GM19193 (cell line): ENCODE measurements around the gene APOA1.

ENCODE experiments used
- POLR2A ChIP-seq: IDR thresholded peaks from 4 replicates; pipeline ENCODE4 v1.6.1; 2011; ENCODE audit not compliant: insufficient read depth, insufficient read length; ENCODE audit errors: extremely low read depth

APOA1 gene

DNA sequence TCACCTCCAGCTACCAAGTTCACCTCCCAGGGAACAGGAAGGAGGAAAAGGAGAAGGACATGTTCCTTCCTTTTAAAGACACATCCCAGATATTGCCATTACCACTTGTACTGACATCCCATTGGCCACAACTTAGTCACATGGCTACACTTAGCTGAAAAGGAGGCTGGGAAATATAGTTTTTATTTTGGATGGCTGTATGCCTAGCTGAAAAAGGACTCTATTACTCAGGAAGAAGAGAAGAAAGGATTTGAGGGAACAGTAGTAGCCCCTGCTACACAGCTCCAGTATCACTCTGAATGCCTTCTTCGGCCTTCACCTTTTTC lies 43.7 kb downstream of the APOA1 start:
- no peak for TF ChIP-seq POLR2A

DNA sequence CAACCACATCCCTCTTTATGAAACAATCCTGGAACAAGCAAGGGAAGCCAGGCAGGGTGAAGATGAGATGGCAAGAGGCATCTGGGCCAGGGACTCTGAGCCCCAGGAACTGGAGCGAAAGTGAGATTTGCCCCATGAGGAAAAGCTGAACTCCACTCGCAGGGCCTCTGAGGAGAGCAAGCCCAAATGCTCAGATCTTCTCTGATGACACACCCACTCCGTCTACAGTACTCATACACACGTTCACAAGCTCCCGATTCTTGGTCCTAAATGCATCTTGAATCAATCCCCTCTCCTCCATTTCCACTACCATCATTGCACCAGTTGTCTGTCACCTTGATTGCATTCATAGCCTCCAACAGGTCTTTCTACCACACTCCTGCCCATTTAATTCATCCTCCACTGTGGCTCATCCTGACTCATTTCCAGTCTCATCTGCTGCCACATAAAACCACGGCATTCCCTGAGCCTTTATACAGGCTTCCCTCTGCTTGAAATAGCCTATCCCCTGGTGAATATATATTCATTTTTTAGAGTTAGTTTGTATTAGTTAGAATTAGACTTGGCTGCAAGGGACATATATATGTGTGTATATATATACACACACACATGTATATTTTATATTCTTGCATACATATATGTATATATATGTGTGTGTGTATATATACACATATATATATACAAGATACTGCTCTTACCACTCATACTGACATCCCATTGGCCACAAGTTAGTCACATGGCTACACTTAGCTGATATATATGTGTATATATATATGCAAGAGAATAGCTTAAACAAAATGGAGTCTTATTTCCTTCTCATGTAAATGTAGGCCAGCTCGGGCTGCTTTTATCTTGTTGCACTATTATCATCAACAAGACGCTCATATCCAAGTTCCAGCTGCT lies 44.3 kb downstream of the APOA1 start:
- TF ChIP-seq POLR2A = no peak

DNA sequence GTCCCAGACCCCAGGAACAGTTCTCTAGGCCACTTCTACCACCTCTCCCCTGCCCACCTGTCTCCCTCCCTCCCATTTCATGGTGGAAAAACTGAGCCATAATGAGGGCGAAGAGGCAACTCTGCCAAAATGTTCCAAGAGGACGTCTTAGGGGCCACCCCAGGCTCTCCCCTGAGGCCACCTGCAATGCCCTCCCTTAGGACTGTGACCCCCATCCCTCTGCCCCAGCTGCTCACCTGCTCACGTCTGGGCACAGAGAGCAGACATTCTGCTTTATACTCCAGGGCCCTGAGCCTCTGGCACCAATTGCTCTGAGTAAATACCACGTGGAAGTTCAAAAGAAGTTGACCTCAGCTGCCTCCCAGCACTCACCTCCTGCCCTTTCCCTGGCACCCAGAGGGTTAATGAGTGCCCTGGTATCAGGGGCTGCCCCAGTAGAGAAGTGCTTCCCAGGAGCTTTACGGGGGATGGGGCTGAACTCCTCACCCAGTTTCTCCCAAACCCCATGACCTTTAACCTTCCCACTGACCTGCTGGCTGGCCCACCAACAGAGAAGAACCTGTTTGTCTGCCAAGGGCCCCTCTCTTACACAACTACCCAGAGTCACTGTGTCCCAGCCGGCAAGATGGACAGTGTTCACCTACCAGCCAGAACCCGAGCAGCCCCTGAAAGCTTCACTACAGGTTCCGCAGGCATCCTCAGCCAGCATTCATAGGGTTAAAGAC lies 45.1 kb downstream of the APOA1 start:
- no peak for TF ChIP-seq POLR2A

DNA sequence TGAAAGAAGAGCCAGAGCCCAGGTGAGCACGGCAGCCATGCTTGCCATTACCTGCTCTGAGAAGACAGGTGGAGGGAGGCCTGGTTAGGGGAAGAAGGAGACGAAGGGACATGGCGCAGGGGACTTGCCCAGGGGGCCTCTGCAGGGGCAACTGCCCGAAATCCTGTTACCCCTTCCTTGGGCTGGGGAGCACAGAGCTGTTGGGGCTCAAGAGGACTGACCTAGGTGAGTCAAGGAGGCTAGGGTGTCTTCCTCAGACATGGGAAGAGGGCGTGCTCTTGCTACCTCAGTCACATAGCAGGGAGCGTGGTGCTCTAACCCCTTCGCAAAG lies 45.6 kb downstream of the APOA1 start, which contains the start of gene APOA5:
TSS of gene APOA5 (minus strand) at position 67 of the 331 bp plus-strand sequence. CDS start at position 48, 19 bp downstream.
- TF ChIP-seq POLR2A = no peak

DNA sequence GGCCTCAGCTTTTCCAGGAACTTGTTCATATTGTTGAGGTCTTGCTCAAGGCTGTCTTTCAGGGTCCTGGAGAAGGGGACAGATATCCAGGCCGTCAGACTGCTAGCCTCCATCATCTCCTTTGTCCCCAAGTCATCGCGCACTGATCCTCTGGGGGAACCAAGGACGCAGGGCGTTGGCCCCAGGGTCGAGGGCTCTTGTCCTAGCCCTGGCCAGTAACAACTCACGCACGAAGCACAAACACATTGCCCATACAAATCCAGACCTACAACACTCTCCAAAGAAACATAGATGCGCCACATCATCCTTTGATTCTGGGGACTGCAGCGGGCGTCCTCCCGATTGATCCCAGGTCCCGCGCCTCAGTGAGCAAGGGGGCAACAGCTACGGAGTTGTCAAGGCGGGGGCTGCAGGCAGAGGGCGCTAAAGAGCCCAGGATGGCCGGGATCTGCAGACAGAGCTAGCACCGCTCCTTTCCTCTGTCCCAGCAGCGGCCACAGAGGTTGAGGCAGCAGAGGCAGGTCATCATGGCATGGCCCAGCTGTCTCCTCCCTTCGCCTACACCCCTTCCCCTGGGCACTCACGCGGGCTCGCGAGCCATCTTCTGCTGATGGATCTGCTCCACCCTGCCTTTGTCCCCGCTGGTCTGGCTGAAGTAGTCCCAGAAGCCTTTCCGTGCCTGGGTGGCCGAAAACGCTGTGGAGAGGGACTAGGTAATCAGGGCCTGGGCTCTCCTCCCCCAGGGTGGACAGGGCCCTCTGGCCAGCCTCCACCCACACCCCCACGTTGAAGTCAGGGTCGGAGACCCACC lies 46.2 kb downstream of the APOA1 start:
- TF ChIP-seq POLR2A = no peak

DNA sequence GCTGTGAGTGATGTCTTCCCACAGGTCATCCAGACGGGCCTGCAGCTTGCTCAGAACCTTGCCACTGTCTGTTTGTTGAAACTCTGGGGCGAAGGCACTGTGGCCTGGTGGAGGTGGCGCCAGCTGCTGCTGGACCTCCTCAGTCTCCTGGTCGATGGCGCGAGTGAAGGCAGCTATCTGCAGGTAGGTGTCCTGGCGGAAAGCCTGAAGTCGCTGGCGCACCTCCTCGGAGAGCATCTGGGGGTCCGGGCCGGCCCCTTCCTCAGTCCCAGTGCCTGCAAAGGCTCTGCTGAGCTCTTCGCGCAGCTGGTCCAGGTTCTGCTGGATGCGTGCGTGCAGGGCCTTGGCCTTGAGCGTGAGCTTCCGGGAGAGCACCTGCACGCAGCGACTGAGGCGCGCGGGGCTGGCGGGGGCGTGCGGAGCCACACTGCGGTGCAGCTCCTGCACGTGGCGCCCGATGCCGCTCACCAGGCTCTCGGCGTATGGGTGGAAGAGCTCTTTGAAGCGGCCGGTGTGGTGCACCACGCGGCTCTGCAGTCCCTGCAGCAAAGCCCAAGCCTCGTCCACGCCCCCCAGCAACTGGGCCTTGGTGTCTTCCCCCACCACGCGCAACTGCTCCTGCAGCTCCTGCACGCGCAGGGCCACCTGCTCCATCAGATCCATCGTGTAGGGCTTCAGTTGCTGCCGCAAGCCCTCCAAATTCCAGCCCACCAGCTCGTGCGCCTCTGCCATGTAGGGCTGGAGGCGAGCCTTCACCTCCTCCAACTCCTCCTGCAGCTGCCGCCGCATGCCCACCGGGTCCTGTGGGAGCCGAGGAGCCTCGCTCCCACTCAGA lies 47.0 kb downstream of the APOA1 start:
- no peak for TF ChIP-seq POLR2A

DNA sequence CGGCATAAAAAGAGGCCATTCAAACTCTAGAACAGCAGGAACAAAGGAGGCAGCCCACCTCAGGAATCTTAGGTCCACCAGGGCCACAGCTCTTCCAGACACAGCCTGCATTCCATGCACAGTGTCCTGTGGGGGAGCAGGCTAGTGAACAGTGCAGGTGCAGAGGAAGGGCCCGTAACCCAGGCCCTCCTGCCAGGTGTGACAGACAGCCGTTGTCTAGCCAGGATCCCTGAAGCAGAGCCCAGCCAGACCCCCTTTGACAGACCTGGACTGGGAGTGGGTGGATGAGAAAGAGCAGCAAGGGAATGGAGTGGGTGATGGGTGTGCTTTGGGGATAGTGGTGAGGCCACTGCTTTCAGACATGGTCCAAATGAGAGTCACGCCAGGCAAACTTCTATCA lies 48.4 kb downstream of the APOA1 start:
- no peak for TF ChIP-seq POLR2A

DNA sequence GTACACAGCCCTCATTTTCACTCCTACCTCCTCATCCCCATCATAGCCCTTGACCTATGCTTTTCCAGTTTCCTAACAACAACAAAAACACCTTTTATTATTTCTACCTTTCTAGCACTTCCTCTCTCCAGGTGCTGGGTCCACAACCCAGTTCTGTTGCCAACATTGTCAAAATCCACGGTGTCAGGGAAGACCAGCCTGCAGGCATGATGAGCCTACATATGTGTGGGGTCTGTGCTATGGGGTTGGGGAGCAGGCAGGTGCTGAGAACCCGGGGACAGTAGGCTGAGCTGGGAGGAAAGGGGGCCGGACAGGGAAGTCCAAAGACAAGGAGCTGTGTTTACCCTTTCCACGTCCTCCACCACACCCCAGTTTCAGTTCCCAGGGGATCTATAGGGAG lies 48.9 kb downstream of the APOA1 start:
- no peak for TF ChIP-seq POLR2A

DNA sequence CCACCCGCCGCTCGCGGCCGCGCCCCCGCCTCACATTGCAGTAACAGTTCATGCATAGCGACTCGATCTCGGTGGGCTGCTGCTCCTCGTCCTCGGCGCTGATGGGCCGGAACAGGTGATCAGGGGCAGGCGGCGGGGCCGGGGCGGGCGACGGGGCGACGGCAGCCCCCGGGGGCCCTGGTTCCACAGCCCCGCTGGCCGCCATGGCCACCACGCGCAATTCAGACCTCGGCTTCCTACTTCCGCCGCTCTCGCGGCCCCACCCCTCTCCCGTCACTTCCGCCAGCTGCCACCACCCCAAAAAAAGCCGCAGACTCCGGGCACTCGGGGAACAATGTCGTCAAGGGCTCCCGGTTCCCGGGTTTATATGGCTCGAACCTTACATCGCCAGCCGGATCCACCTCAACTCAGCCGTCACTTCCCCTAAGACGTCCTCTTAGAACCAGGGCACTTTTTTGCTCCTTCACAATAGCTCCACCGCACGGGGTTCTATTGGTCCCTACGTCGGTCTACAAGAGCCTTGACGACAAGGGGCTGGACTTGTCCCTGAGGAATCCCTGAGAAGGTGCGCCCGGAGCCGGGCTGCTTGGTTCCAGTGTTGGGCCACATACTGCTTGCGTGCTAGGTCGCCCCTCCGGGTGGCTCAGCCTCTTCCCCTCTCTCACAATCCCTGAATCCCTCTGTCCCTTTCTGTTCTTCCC lies 49.5 kb downstream of the APOA1 start, which contains the start of gene ZPR1:
TSS of gene ZPR1 (minus strand) at position 238 of the 701 bp plus-strand sequence. CDS start at position 205, 33 bp downstream.
- peak; percentile 92 for TF ChIP-seq POLR2A

DNA sequence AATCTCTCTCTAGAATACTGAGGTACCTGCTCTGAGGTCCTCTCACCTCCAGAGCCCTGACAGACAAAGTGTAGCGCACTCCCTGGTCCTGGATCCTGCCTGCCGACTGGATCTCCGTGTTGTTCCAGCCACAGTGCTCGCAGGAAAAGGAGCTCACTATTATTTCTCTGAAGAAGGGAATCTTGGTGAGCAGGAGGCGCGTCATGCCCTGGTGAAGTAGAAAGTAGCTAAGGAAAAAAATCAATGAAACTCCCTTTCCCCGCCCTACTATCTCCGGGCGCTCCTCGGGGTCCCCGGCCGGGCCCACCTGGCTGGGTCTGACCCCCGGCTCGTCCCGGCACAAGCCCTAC lies 50.0 kb downstream of the APOA1 start:
- no peak for TF ChIP-seq POLR2A

DNA sequence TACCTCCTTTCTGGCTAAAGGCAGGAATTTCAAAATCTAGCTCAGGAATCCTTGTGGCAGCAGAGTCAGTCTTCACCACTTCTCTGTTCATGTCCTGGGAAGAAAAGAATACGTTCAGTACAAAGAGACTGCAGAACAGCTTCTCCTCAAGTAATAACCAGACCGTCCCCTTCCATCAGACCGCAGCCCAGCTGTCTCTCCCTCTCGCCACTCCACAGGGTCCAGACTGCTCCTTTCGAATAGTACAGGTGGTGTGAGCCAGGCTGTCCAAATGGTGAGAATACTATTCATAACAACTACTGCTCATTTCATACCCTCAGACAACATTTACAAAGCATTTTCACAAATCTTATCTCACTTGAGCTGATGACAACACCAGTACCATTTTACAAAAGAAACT lies 50.5 kb downstream of the APOA1 start:
- TF ChIP-seq POLR2A = no peak

DNA sequence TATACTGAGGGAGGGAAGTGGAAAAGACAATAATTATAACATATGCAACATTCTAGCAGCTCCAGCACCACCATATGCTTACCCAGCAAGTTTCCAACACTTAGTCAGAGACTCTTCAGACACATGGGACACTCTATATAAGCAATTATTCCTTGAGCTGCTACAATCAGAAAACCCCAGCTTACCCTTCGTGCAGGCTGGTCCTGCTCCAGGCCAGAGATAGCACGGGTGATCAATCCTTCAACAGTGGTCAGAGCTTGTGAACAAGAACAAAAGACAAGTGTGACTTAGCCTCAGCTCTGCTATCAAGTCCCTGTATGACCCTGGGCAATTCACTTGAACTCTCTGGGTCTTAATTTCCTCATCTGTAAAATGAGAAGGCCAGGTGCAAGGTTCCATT lies 51.1 kb downstream of the APOA1 start:
- no peak for TF ChIP-seq POLR2A
